ENCODE results near the gene CASK.

The CASK gene

GRCh38 chrX:41499984-41500383, 423.4 kb downstream of the CASK start:
- no peak for TF ChIP-seq CTCF (IDR thresholded peaks at IDR 0.05; ENCODE audit: control extremely low read depth, extremely low read depth, low read depth, missing control alignments)
- CTCF ChIA-PET: no interaction called here
- no peak for DNase-seq (ENCODE audit: extremely low spot score)
- POLR2A ChIA-PET: no interaction called here

- POLR2A ChIA-PET: no interaction called here
- CTCF ChIA-PET: no interaction called here
- no peak for TF ChIP-seq CTCF (IDR thresholded peaks at IDR 0.05; ENCODE audit: control extremely low read depth, extremely low read depth, low read depth, missing control alignments)
- DNase-seq (ENCODE audit: extremely low spot score): no peak
Measured at GRCh38 chrX:41499195-41499594, 424.2 kb downstream of the CASK start.

GRCh38 chrX:41491267-41492004, 431.9 kb downstream of the CASK start:
- no peak for DNase-seq (ENCODE audit: extremely low spot score)
- TF ChIP-seq CTCF (IDR thresholded peaks at IDR 0.05; ENCODE audit: control extremely low read depth, extremely low read depth, low read depth, missing control alignments): no peak
- ChIA-PET POLR2A (no interaction called here), CTCF (no interaction called here)

- POLR2A ChIA-PET: no interaction called here
- TF ChIP-seq CTCF (IDR thresholded peaks at IDR 0.05; ENCODE audit: control extremely low read depth, extremely low read depth, low read depth, missing control alignments): no peak
- no peak for DNase-seq (ENCODE audit: extremely low spot score)
- CTCF ChIA-PET: no interaction called here
Measured at GRCh38 chrX:41490446-41490845, 432.9 kb downstream of the CASK start.

- no peak for DNase-seq (ENCODE audit: extremely low spot score)
- CTCF ChIA-PET: interaction anchor here (1.6 to 2.4 kb wide), 2 partner anchors 10 to 40 kb away, joined by 5 to 7 read pairs; no protein-coding TSS in a partner anchor
- POLR2A ChIA-PET: no interaction called here
- TF ChIP-seq CTCF (IDR thresholded peaks at IDR 0.05; ENCODE audit: control extremely low read depth, extremely low read depth, low read depth, missing control alignments): no peak
Measured at GRCh38 chrX:41482154-41482850, 441.1 kb downstream of the CASK start.

- TF ChIP-seq CTCF (IDR thresholded peaks at IDR 0.05; ENCODE audit: control extremely low read depth, extremely low read depth, low read depth, missing control alignments): peak; percentile 54
- DNase-seq (ENCODE audit: extremely low spot score): peak; percentile 50
- ChIA-PET CTCF (interaction anchor here (1.2 to 2.4 kb wide), 3 partner anchors 9 to 44 kb away, joined by 5 to 7 read pairs (median 5); no protein-coding TSS in a partner anchor), POLR2A (no interaction called here)
Measured at GRCh38 chrX:41481264-41482109, 441.9 kb downstream of the CASK start.
